Measurements from ENCODE around the gene LCTL.

- no peak for TF ChIP-seq POLR2A (IDR thresholded peaks at IDR 0.05)
- TF ChIP-seq, protein P1, sequence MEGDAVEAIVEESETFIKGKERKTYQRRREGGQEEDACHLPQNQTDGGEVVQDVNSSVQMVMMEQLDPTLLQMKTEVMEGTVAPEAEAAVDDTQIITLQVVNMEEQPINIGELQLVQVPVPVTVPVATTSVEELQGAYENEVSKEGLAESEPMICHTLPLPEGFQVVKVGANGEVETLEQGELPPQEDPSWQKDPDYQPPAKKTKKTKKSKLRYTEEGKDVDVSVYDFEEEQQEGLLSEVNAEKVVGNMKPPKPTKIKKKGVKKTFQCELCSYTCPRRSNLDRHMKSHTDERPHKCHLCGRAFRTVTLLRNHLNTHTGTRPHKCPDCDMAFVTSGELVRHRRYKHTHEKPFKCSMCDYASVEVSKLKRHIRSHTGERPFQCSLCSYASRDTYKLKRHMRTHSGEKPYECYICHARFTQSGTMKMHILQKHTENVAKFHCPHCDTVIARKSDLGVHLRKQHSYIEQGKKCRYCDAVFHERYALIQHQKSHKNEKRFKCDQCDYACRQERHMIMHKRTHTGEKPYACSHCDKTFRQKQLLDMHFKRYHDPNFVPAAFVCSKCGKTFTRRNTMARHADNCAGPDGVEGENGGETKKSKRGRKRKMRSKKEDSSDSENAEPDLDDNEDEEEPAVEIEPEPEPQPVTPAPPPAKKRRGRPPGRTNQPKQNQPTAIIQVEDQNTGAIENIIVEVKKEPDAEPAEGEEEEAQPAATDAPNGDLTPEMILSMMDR (IDR thresholded peaks at IDR 0.05) = no peak
These were observed 29.0 kb upstream of the LCTL start for GRCh38 chr15:66594836-66595235.
